K562 (cell line): Measurements from ENCODE around the gene FLCN. TPM values are rescaled to one million over a fixed set of nuclear protein-coding genes. Genes with fewer than 3 reads are reported as not detected.

Experiments
- ATAC-seq: fragments of 200-7000 bp; cut with Tn5 transposase; 3 replicates; pipeline ENCODE4 v1.9.1; 2020; ENCODE audit warnings: moderate library complexity
- BruUV-seq: library from RNA; stranded (reverse); fragments of 400-500 nt; replicated peaks from 2 replicates; lab custom pipeline; 2021; lab: Mats Ljungman, UMichigan
- CTCF ChIA-PET: fragments of 300-600 bp; formaldehyde crosslinking; extraction: SDS; loops from one replicate; lab custom pipeline; 2021; ENCODE audit warnings: low intra/inter-chr PET ratio; lab: Yijun Ruan, JAX
- POLR2A ChIA-PET: fragments of 300-600, 350-650 bp; sonication (Branson Sonifier 250); formaldehyde crosslinking; extraction: SDS; loops from one replicate; lab custom pipeline; 2021; ENCODE audit warnings: antibody characterized with exemption, inconsistent platforms; lab: Yijun Ruan, JAX
- DNase-seq, 4 experiments: peaks; one replicate each; pipeline versions ENCODE4 v3.0.0 to v3.0.0-alpha.2; 2011 to 2018; ENCODE audit warnings: low spot score in 3 of 4, mixed read lengths in 3 of 4; ENCODE audit errors: extremely low read depth in 1 of 4
- FAIRE-seq: peaks from 2 replicates; lab custom pipeline; 2011; peaks lifted over from hg19 to GRCh38; lab: Jason Lieb, UNC
- H2AFZ ChIP-seq: 2 replicates; pipeline ENCODE4 v1.6.0; 2011; ENCODE audit warnings: low read depth, low read length, control low read depth, inconsistent platforms
- H3K27ac ChIP-seq: fragments of 200-600 bp; 3 replicates; pipeline ENCODE4 v1.8.0; 2011; ENCODE audit warnings: low read depth, mild to moderate bottlenecking, control low read depth, inconsistent platforms, low read length, moderate library complexity, mixed read lengths; ENCODE audit errors: extremely low read depth
- H3K27me3 ChIP-seq, 2 experiments: fragments of 300-600 bp in 1 of 2; 2 replicates in 1 of 2; 3 replicates in 1 of 2; pipeline versions ENCODE4 v1.6.0 to v1.8.0; 2011; ENCODE audit warnings: inconsistent platforms in 2 of 2, low read length in 2 of 2, mild to moderate bottlenecking in 1 of 2, mixed read lengths in 1 of 2, moderate library complexity in 1 of 2; ENCODE audit not compliant: control insufficient read depth in 2 of 2, insufficient read depth in 2 of 2
- H3K36me3 ChIP-seq: fragments of 300-600 bp; 3 replicates; pipeline ENCODE4 v1.8.0; 2011; ENCODE audit warnings: mild to moderate bottlenecking, low read length, inconsistent platforms; ENCODE audit not compliant: control insufficient read depth, insufficient read depth
- H3K4me1 ChIP-seq, 2 experiments: fragments of 200-600 bp in 1 of 2; replicated peaks in 1 of 2; 2 replicates in 1 of 2; 3 replicates in 1 of 2; pipeline versions ENCODE4 v1.5.1 to v1.8.0; 2011; ENCODE audit warnings: inconsistent platforms in 2 of 2, low read length in 2 of 2, mild to moderate bottlenecking in 1 of 2, mixed read lengths in 1 of 2, moderate library complexity in 1 of 2; ENCODE audit not compliant: control insufficient read depth in 2 of 2, insufficient read depth in 2 of 2
- H3K4me2 ChIP-seq: 2 replicates; pipeline ENCODE4 v1.6.1; 2011; ENCODE audit warnings: low read length, control low read depth, inconsistent platforms, mixed read lengths; ENCODE audit not compliant: insufficient read depth
- H3K4me3 ChIP-seq: fragments of 200-600 bp; sonication (generic), shearing (Covaris generic); 2 replicates; pipeline ENCODE4 v1.5.1; 2016; ENCODE audit warnings: control low read depth, inconsistent platforms
- H3K79me2 ChIP-seq: fragments of 200-600 bp; 3 replicates; pipeline ENCODE4 v1.8.0; 2011; ENCODE audit warnings: low read length, inconsistent platforms; ENCODE audit not compliant: control insufficient read depth, insufficient read depth
- H3K9ac ChIP-seq, 2 experiments: 2 replicates each; pipeline versions ENCODE4 v1.6.0 to v1.6.1; 2011; ENCODE audit warnings: low read depth in 2 of 2, low read length in 2 of 2, control low read depth in 1 of 2, inconsistent platforms in 1 of 2, mild to moderate bottlenecking in 1 of 2, mixed read lengths in 1 of 2; ENCODE audit not compliant: insufficient read depth in 1 of 2
- H3K9me1 ChIP-seq: one replicate; pipeline ENCODE4 v1.6.0; 2011; ENCODE audit warnings: inconsistent platforms, mild to moderate bottlenecking, low read length, moderate library complexity; ENCODE audit not compliant: control insufficient read depth, insufficient read depth
- H3K9me3 ChIP-seq: replicated peaks from 2 replicates; pipeline ENCODE4 v1.5.1; 2011; ENCODE audit warnings: low read depth, low read length, inconsistent platforms; ENCODE audit not compliant: control insufficient read depth, insufficient read depth
- H4K20me1 ChIP-seq: replicated peaks from 2 replicates; pipeline ENCODE4 v1.6.1; 2011; ENCODE audit warnings: low read length, inconsistent platforms, mixed read lengths; ENCODE audit not compliant: control insufficient read depth, insufficient read depth
- FOXK1 ChIP-seq: sonication (generic); formaldehyde crosslinking; IDR thresholded peaks from 2 replicates; pipeline ENCODE4 v1.8.0; 2022; ENCODE audit warnings: missing genetic modification reagents, mild to moderate bottlenecking, borderline replicate concordance
- HMBOX1 ChIP-seq: sonication (generic); IDR thresholded peaks from 2 replicates; pipeline ENCODE4 v1.6.1; 2016
- MXI1 ChIP-seq: IDR thresholded peaks from 2 replicates; pipeline ENCODE4 v1.6.1; 2011; ENCODE audit warnings: low read depth, mild to moderate bottlenecking, improper control_type of control experiment, low read length
- SNIP1 ChIP-seq: fragments of 450-650 bp; IDR thresholded peaks from 2 replicates; pipeline ENCODE4 v1.7.1; 2017; ENCODE audit warnings: low read depth, mild to moderate bottlenecking
- TAF1 ChIP-seq: IDR thresholded peaks from 2 replicates; pipeline ENCODE4 v1.6.1; 2011; ENCODE audit warnings: mild to moderate bottlenecking, low read length, moderate library complexity; ENCODE audit not compliant: insufficient read depth, control insufficient read depth, severe bottlenecking; ENCODE audit errors: extremely low read depth
- ZBTB40 ChIP-seq, 2 experiments: fragments of 450-650 bp in 1 of 2; sonication (generic) in 1 of 2; formaldehyde crosslinking in 1 of 2; IDR thresholded peaks; 2 replicates each; pipeline versions ENCODE4 v1.7.1 to v1.9.0; 2016 to 2022; ENCODE audit warnings: inconsistent platforms in 1 of 2, mild to moderate bottlenecking in 1 of 2, missing genetic modification reagents in 1 of 2
- ZC3H4 ChIP-seq: sonication (generic); formaldehyde crosslinking; IDR thresholded peaks from 2 replicates; pipeline ENCODE4 v1.9.0; 2021; ENCODE audit warnings: missing genetic modification reagents, borderline replicate concordance
- ZNF184 ChIP-seq: sonication (generic); formaldehyde crosslinking; IDR thresholded peaks from 2 replicates; pipeline ENCODE4 v1.5.0; 2020; ENCODE audit warnings: missing genetic modification reagents
- ZNF316 ChIP-seq: fragments of 450-650 bp; IDR thresholded peaks from 2 replicates; pipeline ENCODE4 v1.6.1; 2016
- WGBS: fragments of 100-300 bp; shearing (Covaris generic); methylation state at CpG from one replicate; pipeline ENCODE4 v1.1.6; 2016; ENCODE audit warnings: low coverage, mixed read lengths; ENCODE audit not compliant: insufficient coverage; ENCODE audit errors: missing lambda C conversion rate; 5-methylcytosine and 5-hydroxymethylcytosine counted together
- in situ Hi-C: fragments of 300-500 bp; cut with MboI; formaldehyde crosslinking; loops from 4 replicates; pipeline ENCODE4 v1.15.0; 2018; ENCODE audit warnings: inconsistent platforms, mixed read lengths
- intact Hi-C: fragments of 100-400 bp; cut with micrococcal nuclease; formaldehyde crosslinking; loops from 2 replicates; pipeline ENCODE4 v1.14.2; 2022
- polyA plus RNA-seq, 8 experiments: library from polyadenylated mRNA; depleted of rRNA in 4 of 8; stranded (reverse) in 5 of 8; unstranded in 3 of 8; fragments of >200 nt; fragmentation: Nextera tagmentation in 2 of 8; fragmentation: Illumina TruSeq in 1 of 8; extraction: Ambion mirVana in 2 of 8; extraction: Trizol in 1 of 8; gene quantifications; 2 replicates each; pipeline versions ENCODE4 v1.2.1 to v1.2.3, GENCODE V29; 2011 to 2014; ENCODE audit warnings: inconsistent platforms in 1 of 8, missing spikeins in 1 of 8
- total RNA-seq, 7 experiments: library from RNA; depleted of rRNA in 6 of 7; stranded (reverse); fragments of >200 nt in 6 of 7; fragmentation: Illumina TruSeq in 2 of 7; extraction: Trizol in 2 of 7; gene quantifications; 2 replicates each; pipeline versions ENCODE4 v1.2.1 to v1.2.3, GENCODE V29; 2011 to 2021; ENCODE audit warnings: low replicate concordance in 1 of 7
- TF ChIP-seq, protein P1 (sequence below): fragments of 450-650 bp; formaldehyde crosslinking; IDR thresholded peaks from 2 replicates; pipeline ENCODE4 v1.4.0; 2022; ENCODE audit warnings: missing genetic modification characterization

The FLCN gene
- total and polyA plus RNA-seq, 9 of the 15 experiments (the other 6 are each of a cell fraction or from before 2014, with no cell fraction given): 1.6 to 33.5 (median 10.9) TPM

DNA sequence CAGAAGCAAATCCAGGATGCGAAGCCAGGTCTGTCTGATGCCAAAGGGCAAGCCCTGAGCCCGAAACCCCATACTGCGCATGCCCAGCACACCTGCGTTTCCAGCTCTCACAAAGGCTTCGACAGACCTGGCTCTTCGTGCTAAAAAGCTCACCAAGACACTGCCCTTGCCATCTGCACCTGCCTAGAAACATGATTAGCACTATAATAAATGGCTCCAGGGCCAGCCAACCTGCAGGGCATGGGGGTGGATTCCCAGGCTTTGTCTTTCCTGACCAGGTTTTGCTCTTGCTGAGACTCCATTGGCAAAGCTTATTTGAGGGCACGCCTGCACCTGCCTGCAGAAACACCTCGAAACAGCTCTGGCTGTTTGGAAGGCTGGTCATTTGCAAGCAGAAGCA, 16.4 kb downstream of the FLCN start (continued):
- TF ChIP-seq ZC3H4 (CRISPR knock-in tag) (no peak), ZNF184 (CRISPR knock-in tag) (no peak), SNIP1 (no peak)

GRCh38 chr17:17217995-17218394, 19.0 kb downstream of the FLCN start:
- Histone ChIP-seq H3K79me2 (no peaks in the 10 kb centered on the region), H3K9me1 (no peaks in the 10 kb centered on the region), H3K9me3 (no peaks in the 10 kb centered on the region), H3K27me3 (no peaks in the 10 kb centered on the region), H4K20me1 (no peaks in the 10 kb centered on the region; the same call in 1 of the 2 replicates), H3K36me3 (peaks cover 84% of the 10 kb centered on the region; the same call in 2 of the 3 replicates), H3K9ac (no peak overlapping the region), H3K27ac (no peak overlapping the region), H2AFZ (no peak overlapping the region), H3K4me2 (no peak overlapping the region), H3K4me1 (peaks cover 0 to 11% of the 10 kb centered on the region in 2 experiments; a peak in 2 of 5 replicates), H3K4me3 (no peak overlapping the region)
- ChIA-PET CTCF (no interaction called here), POLR2A (no interaction called here)
- no peak for FAIRE-seq
- no peak for ATAC-seq
- no TSS peak for BruUV-seq
- no peak for DNase-seq
- in situ Hi-C loops (no loop called here), intact Hi-C loops (no loop called here)
- WGBS: 95% methylated on average over 3 of the region's 3 CpGs
- TF ChIP-seq FOXK1 (CRISPR knock-in tag) (no peak), MXI1 (no peak), HMBOX1 (no peak), ZBTB40 (IDR thresholded peaks at IDR 0.05) (no peak), ZBTB40 (CRISPR knock-in tag; IDR thresholded peaks at IDR 0.05) (no peak), TAF1 (no peak), ZNF316 (no peak)
- TF ChIP-seq, protein P1, sequence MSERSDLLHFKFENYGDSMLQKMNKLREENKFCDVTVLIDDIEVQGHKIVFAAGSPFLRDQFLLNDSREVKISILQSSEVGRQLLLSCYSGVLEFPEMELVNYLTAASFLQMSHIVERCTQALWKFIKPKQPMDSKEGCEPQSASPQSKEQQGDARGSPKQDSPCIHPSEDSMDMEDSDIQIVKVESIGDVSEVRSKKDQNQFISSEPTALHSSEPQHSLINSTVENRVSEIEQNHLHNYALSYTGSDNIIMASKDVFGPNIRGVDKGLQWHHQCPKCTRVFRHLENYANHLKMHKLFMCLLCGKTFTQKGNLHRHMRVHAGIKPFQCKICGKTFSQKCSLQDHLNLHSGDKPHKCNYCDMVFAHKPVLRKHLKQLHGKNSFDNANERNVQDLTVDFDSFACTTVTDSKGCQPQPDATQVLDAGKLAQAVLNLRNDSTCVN (CRISPR knock-in tag): no peak
